Fibroblast of skin of abdomen (primary cell): ENCODE results near the gene CLIC1. TPM values are rescaled to one million over a fixed set of nuclear protein-coding genes. Genes with fewer than 3 reads are reported as not detected.
A peak's percentile ranks its signal among the peaks of the same experiment; 100 is the strongest.

ENCODE experiments used
- DNase-seq: peaks from one replicate; pipeline ENCODE4 v3.0.0-alpha.2; 2013
- polyA plus RNA-seq, 2 experiments: library from polyadenylated mRNA; unstranded; fragments of 120-200 nt; gene quantifications; one replicate each; pipeline ENCODE4 v1.2.1, GENCODE V29; 2013; ENCODE audit not compliant: insufficient read length in 2 of 2

CLIC1 gene
- 439 TPM for polyA plus RNA-seq (2013, experiment 1 of 2; ENCODE audit: insufficient read length)
- polyA plus RNA-seq (2013, experiment 2 of 2; ENCODE audit: insufficient read length), result 433 TPM

DNA sequence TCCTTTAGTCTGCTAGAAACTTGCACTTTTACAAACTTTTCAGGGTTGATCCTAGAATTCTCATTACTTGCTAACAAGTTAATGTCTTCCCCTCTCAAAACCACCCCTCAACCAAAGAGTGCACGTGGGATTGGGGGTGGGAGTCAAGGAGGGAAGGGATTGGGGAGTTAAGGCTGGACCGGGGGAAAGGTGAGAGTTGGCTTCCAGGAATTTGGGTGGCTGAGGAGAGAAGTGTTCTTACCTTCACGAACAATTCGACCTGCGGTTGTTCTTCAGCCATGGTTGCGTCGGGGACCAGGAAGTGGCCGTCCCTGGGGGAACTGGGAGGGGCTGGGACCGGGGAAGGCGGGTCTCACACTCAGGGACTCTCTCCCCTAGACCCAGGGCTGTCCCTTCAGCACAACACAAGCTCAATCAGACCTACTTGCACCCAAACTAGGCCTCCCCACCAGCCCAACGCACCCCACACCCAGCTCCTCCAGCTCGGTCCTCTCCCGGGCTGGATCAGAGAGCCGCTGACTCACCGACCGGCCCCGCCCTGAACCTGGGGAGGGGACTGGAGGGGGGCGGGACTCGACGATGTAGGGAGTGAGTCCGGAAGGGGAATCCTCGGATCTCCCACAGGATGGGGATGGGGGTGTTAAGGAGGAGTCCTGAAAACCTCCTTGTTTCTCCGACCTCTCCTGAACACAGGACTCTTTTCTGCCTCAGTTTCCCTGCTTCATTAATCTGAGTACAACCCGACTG is at the start of gene CLIC1:
TSS of gene CLIC1 (minus strand) at position 510 of the 747 bp plus-strand sequence. CDS start at position 280, 230 bp downstream.
- peak; percentile 85 for DNase-seq

DNA sequence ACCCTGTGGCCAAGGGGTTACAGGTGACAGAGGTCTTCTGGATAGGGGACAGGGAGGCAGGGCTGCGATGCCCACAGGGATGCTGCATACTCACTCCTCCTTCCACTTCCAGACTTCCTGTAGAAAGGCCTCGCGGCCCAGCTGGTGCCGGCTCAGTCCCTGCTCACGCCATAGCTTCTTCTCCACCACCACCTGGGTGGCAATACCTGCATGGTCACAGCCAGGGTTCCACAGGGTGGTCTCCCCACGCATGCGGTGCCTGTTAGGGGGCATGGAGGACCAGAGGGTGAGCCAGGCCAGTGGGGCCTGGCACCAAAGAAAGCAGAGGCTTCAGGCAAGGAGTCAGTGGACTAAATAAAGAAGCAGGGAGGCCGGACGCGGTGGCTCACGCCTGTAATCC is 49.1 kb upstream of the CLIC1 start:
- DNase-seq, result no peak

DNA sequence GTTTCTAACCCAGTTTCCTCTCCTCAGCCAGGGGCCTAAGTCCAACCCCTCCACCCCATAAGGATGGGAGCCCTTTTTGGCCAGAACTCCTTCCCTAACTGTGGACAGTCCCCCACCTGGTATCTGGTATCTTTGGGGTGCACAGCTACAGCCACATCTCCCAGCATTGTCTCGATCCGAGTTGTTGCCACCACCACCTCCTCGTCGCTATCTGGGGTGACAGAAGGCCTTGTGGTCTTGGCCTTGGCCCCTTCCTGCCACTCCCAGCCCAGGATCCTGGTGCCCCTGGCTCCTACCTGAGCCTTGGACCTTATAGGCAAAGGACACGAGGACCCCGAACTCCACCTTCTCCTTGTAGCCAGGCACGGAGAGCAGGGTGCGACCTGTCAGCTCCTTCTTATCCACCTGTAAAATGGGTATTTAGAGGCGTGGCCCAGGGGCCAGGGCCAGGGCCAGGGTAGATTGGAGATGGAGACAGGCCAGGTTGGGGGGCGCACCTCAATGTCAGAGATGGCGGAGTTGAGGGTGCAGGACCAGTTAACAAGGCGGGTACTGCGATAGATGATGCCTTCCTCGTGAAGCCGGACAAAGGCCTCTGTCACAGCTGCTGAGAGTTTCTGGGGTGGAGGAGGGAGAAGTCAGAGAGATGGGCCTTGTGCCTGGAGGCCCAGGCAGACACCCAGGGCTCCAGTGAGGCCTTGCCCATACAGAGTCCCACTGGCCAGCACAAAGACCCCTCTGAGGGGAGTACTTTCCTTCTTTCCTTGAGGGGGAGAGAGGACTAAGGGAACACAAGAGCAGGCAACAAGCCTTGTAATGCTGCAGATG is 48.0 kb upstream of the CLIC1 start:
- no peak for DNase-seq

DNA sequence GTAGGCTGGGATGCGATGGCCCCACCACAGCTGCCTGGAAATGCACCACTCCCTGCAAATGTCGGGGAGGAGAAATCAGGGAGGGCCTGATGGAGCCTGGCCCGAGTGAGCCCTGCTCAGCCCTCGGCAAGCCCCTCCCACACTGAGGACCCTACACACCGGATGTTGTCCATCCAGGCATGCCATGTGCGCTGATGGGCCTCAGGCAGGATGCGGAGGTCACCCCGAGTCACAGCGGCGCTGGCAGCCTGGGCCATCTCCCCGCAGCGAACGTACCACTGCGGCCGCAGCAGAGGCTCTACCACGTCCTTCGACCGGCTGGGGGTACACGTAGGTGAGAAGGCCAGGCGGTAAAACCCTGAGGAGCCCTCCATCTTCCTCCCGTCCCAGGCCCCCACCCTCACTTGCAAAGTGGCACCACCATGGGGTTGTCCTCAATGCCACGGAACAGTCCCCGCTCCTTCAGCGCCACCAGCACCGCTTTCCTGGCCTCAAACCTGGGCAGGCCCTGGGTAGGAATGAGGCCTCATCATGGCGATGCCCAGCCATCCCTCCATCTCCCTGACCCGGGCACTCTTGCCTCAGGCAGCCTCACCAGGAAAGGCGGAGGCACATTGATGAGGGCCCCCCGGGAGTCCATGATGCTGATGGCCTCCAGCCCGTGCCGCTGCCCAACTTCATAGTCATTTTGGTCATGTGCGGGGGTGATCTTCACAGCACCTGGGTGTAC is 46.0 kb upstream of the CLIC1 start:
- no peak for DNase-seq

DNA sequence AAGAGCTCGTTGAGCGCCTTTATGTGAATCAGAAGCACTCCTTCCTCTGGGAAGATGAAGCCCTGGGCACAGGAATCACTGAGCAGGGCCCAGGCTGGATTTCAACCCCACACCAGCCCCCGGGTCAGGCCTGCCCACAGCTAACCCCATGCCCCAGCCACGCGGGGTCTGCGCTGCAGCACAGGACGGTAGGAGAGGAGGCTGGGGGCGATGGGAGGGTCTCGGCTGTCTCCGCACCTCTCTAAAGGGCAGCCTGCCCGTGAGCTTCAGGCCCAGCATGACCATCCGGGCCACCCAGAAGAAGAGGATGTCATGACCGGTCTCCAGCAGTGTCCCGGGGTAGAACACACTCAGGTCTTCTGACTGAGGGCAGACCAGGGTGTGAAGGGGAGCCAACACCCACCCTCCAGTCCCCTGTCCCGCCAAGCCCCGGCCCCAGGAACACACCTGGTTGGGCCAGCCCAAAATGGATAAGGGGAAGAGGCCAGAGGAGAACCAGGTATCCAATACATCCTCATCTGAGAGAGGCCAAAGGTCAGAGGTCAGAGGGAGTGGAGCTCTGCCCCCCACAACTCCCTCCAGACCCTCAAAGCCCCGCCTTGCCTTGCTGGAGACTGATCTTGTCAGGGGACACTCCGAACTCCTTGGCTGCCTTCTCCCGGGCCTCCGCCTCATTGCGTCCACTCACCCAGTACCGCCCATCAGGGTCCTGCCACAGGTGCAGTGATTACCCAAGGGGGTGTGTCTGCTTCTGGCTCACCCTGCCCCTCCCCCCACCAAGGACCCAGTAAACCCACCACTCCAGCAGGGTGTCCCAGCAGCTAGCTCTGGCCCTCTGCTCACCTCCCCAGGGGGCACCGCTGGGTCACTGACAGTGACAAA is 45.2 kb upstream of the CLIC1 start:
- DNase-seq, result no peak

DNA sequence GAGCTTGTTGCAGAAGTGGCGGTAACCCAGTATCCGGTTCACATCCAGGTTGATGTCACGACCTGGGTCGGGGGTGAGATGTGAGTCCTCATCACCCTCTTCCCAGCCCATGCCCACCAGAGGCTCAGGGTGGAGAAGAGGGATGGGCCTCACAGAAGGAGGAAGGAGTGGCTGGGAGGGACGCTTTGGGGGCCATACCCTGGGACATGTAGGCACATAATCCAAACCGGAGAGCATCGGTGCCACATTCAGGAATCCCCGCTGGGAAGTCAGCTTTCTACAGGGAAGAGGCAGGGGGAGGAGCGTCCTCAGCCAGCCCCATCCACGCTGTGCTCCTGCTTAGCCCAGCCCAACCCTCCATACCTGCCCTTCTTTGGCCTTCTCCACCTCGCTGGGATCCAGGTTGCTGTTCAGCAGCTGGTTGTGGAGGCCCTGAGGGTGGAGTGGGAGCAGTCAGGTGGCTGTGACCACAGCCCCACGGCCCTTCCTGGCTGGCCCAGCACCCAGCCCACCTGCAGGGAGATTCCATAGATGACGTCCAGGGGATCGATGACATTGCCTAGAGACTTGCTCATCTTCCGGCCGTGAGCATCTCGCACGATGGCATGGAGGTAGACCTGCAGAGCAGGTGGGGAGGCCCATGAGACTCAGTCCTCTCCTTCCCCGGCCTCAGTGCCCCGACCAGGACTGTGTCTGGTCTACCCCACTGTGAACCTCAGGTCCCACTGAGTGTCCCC is 44.3 kb upstream of the CLIC1 start:
- no peak for DNase-seq

DNA sequence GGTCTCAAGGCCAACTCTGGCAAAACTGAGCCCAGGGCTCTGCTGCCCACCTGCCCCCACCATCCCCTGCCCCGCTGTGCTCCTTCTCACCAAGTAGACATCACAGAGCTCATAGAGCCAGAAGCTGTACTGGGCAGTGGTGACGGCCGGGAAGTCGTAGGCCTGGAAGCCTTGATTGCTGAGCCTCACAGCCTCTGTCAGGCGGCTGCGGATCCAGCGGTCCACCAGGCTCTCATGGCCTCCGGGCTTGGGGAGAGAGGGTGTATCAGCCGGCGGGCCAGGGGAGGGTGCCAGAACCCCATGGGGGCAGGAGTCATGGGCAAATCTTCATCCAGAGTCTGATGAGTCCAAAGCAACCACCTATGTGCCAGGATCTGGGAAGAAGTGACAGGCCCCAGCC is 43.6 kb upstream of the CLIC1 start:
- no peak for DNase-seq

DNA sequence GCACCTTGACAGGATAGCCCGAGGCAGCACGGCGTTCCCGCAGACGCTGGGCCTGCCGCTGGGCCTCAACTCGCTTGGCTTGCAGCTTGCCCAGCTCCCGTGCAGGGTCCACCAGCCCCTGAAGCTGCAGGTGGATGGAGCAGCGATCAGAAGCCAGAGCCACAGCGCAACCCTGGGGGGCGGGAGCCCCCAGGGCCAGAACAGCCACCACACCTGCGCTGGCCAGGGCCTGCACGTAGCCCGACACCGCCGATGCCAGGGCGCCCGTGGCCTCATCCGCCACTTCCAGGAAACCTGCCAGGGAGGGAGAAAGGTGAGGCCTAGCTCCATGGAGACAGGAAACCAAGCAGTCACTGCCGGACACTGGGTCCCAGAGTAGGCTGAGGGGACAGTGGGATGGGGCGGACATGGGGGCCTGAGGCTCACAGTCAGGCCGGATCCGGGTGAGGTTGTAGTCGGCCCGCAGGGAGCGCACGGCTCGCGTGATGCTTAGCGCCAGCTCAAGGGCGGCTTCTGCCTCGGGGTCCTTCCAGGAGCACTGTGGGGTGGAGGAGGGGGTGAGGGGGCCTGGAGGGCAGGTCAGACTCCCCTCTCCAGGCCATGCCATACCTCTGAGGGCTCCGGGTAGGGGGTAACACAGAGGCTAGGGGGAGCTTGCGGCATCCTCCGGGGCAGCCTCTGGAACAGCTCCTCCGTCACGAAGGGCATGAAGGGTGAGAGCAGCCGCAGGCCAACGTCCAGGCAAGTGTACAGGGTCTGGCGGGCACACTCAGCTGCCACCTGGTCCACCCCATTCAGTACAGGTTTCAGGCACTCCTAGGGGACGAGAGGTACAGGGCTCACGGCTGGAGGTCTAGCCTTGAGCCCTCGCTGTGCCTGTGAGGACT is 42.9 kb upstream of the CLIC1 start:
- no peak for DNase-seq

DNA sequence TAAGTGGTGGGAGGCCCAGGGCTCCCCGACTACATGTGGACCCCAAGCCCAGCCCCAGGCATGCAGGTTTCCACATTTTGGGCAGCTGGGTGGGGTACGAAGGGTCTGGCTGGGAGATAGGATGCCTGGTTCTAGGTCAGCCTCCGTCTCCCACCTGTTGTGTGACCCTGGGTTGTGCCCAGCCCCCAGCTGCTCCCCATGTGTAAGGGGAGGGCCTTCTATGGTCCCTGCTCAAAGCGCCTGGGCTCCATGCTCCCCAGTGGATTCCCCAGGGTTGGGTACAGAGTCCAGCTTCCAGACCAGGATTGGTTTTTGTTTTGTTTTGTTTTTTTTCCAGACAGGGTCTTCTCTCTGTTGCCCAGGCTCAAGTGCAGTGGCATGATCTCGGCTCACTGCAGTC is 41.9 kb upstream of the CLIC1 start:
- DNase-seq, result no peak

DNA sequence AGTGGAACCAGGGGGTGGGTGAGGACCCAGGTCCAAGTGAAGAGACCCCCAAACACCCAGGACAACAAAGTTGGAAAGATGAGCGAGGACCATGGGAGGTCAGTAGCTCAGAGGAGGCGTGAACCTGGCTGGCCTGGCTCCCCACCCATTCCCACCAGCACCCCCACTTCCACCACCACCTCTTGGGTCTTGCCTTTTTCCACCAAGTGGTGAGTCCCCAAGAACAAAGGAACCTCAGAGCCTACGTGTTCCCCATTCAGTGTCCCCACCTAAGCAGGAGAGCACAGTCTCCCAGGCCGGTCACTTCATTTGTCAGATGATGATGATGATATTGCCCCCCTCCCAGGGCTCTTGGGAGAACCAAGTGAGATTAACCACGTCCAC is 41.3 kb upstream of the CLIC1 start:
- no peak for DNase-seq

DNA sequence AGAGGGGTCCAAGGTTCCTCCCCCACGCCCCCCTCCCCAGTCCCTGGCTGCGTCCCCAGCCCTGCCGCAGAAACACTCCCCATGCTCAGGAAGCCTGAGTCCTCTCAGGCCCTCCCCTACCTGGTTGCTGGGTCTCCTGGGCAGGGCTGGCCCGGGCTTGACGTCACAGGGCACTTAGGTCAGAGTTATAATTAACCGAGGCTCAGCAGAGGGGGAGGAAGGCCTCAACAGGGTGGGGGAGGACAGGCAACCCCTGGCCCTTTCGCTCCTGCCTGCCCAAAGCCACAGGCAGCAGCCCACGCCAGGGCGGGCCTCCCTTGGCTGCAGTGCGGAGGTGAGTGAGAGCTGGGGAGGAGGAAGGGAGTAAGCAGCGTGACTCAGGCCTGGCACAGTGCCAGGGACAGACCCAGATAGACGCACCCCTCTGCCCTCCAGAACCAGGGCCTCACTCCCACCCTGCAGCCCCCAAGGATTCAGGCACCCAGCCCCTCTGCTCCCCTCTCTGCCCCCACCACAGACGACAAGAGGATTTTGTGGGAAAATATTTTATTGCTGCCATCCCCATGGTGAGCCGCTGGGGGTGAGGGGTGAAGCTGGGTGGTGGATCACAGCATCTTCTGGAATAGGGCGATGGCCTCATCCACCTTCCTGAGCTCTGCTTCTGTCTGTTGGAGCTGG is 40.8 kb upstream of the CLIC1 start, which contains the start of gene VWA7:
TSS of gene VWA7 (minus strand) at position 340 of the 678 bp plus-strand sequence. CDS start 549 bp downstream, outside the sequence.
- DNase-seq, result peak; percentile 67

DNA sequence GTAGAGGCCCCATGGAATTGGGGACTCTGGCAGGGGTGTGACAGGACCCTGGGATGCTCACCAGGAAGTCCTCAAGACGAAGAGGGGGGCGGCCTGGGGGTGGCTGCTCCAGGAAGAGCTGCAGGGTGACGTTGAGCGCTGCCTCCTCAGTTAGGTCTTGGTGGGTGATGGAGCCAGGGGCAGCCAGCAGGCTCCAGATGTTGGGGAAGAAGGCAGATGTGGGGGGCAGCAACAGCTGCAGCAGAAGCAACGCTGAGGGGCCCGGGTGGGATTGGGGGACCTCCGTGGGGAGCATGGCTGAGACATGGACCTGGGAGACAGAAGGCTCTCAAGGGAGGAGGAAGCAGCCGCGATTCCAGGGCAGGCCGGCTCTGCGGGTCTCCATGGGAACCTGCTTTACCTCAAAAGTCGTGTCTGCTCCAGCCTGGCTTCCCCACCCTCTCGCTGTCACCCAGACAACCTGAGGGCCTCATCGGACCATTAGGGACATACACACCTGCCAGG is 40.2 kb upstream of the CLIC1 start:
- no peak for DNase-seq

DNA sequence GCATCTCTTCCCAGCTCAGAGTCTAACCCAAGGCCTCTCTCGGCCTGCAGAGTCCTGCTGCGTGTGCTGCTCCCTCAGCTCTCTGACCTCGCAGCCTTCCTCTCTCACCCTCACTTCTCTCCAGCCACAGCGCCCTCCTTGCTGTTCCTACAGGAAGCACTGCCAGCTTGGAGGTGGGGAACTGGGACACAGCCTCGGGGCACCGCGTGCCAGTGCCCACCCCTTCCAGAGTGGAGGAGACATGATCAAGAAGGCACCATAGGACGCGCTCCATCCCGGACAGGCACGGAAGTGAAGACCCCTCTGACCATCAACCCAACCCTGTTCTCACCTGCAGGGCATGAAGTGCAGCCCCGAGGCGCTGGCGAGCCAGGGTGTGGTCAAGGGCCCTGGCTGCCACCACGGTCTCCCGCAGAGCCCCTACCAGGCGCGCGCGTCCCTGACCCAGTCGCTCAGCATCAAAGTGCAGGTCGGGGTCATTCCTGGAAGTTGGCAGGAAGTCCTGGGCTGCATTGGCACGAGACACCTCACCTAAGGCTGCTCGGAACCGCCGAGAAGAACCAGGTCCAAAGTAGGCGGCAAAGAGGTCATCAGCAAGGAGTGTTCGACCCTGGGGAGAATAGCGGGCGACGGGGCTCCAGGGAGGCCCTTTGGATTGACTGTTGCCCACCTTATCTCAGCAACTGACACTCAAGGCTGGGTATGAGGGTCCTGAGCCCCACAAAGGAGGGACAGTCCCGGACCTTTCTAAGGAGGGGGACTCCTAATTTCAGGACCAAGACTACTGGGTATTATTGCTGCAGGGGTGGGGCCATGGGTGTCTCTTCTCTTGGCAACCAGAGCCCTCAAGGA is 39.5 kb upstream of the CLIC1 start:
- no peak for DNase-seq

DNA sequence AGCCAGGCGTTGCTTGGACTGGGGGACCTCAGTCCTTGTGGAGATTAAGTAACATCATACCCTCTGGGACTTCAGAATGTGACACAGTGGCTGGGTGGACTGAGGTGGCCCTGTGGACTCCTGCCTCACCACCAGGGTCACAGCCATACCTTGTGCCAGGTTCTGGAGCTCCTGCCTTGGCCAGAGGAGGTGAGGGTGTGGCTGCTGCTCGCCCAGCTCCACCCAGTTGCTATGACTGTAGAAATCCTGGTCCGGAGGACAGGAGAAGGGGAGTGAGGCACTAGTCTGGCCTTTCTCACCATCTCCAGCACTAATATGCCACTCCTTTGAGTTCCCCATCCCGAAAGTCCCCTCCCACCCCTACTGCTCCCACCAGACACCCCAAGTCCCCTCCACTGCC is 38.9 kb upstream of the CLIC1 start:
- no peak for DNase-seq

DNA sequence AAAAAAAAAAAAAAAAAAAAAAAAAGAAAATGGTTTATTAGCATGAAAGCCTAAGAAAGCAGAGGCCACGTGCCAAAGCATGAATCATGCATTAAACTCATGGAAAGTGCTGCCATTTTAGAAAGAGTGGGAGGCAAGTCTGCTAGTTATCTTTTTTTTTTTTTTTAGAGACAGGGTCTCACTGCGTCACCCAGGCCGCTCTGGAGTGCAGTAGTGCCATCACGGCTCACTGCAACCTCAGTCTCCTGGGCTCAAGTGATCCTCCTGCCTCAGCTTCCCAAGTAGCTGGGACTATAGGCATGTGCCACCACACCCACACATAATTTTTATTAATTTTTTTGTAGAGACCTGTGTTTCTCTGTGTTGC is 35.6 kb upstream of the CLIC1 start:
- DNase-seq, result peak; percentile 37

DNA sequence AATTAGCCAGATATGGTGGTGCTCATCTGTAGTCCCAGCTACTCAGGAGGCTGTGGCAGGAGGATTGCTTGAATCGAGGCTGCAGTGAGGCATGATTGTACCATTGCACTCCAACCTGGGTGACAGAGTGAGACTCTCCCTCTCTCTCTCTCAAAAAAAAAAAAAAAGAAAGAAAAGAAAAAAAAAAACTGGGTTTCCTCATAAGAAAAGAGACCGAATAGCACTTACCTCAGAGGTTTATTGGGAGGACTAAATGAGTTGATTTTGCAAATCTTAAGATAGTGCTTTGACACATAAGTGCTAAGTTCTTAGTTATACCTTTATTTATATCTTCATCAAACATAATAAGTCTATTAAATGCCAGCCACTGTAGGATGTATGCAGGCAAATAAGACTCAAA is 34.5 kb upstream of the CLIC1 start:
- DNase-seq, result no peak

DNA sequence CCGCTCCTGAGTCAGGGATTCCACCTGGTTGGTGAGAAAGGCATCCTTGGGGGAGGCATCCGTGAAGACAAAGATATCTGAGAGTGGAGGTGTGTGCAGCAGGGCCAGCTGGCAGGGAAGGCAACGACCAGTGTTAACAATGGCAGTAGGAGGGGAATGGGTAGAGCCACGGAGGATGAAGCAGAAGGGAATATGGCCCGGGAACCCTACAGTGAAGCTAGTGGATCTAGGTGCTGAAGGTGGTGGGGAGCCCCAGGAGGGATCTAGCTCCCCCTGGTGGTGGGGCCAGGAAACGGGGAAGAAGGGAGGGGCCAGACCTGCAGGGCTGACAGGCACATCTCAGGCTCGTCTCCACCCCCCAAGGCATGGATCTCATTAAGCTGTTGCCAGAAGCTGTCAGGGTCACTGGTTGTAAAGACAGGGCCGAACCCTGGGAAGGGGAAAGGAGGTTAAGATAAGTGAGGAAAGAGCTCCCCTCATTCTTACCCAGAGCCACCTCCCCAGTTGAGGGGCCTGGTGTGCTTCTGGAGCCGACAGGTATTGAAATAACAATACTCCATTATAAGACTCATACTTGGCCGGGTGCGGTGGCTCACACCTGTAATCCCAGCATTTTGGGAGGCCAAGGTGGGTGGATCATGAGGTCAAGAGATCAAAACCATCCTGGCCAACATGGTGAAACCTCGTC is 33.5 kb upstream of the CLIC1 start:
- peak; percentile 36 for DNase-seq
